ENCODE measurements around the gene PTPRG.

Gene PTPRG

DNA sequence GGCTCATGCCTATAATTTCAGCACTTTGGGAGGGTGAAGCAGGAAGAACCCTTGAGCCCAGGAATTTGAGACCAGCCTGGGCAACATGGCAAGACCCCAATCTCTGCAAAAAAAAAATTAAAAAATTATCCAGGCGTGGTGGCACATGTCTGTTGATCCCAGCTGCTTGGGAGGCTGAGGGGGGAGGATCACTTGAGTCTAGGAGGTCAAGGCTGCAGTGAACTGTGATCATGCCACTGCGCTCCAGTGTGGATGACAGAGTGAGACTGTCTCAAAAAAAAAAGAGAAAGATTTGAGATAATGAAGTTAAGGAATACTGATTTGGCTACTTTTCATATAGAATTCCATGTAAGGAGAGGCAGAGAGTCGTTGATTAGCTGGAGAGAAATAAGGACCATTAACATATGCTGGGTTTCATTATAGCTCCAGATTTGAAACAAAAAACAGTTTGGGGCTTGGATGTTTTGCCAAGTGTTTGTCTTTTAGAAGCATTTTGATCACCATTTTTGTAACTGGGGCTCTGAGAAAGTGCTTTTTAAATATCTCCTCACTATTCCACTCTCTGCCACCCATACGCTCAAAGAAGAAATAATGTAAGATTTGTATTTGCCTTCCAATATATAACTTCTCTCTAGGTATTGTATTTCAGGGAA lies 597.8 kb downstream of the PTPRG start:
- Histone ChIP-seq H3K9me3 (ENCODE audit: severe bottlenecking) (no peaks in the 10 kb centered on the region), H3K36me3 (ENCODE audit: low read depth) (no peaks in the 10 kb centered on the region), H3K27me3 (ENCODE audit: insufficient read depth, poor library complexity, severe bottlenecking) (no peaks in the 10 kb centered on the region), H3K27ac (ENCODE audit: poor library complexity, severe bottlenecking) (no peak overlapping the region), H3K4me3 (ENCODE audit: severe bottlenecking) (no peak overlapping the region), H3K4me1 (ENCODE audit: insufficient read depth, poor library complexity, severe bottlenecking) (no peaks in the 10 kb centered on the region)
- ATAC-seq (ENCODE audit: low read depth), result no peak
- TF ChIP-seq CTCF (IDR thresholded peaks at IDR 0.05; ENCODE audit: poor library complexity, severe bottlenecking), result no peak
- no peak for DNase-seq (ENCODE audit: low spot score)

DNA sequence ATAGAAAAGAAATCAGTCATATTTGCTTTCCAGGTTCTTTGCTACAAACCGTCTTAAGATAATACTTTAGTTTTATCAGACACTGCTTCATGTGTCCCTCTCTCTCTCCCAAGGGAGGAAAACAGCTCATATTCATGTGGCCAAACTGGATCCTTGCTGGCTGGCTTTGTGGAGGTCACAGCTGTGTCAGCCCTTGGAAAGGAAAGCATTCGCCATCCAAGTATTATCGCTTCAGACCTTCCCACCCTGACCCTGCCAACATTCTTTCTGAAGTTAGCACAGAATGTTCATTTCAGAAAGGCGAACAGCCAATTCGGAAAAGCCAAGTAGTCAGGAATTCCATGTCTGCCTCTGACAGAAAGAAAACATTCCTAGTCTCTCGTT lies 598.3 kb downstream of the PTPRG start:
- no peak for ATAC-seq (ENCODE audit: low read depth)
- no peaks in the 10 kb centered on the region for H3K36me3 ChIP-seq (ENCODE audit: low read depth)
- H3K4me3 ChIP-seq (ENCODE audit: severe bottlenecking), result no peak overlapping the region
- DNase-seq (ENCODE audit: low spot score), result no peak
- no peak for TF ChIP-seq CTCF (IDR thresholded peaks at IDR 0.05; ENCODE audit: poor library complexity, severe bottlenecking)
- H3K27me3 ChIP-seq (ENCODE audit: insufficient read depth, poor library complexity, severe bottlenecking), result no peaks in the 10 kb centered on the region
- no peaks in the 10 kb centered on the region for H3K4me1 ChIP-seq (ENCODE audit: insufficient read depth, poor library complexity, severe bottlenecking)
- no peaks in the 10 kb centered on the region for H3K9me3 ChIP-seq (ENCODE audit: severe bottlenecking)
- H3K27ac ChIP-seq (ENCODE audit: poor library complexity, severe bottlenecking), result no peak overlapping the region

- no peaks in the 10 kb centered on the region for H3K36me3 ChIP-seq (ENCODE audit: low read depth)
- no peak for TF ChIP-seq CTCF (IDR thresholded peaks at IDR 0.05; ENCODE audit: poor library complexity, severe bottlenecking)
Observed at GRCh38 chr3:62161371-62161770, 600.0 kb downstream of the PTPRG start.

GRCh38 chr3:62164196-62164595 lies 602.8 kb downstream of the PTPRG start:
- no peak overlapping the region for H3K27ac ChIP-seq (ENCODE audit: poor library complexity, severe bottlenecking)
- no peaks in the 10 kb centered on the region for H3K4me1 ChIP-seq (ENCODE audit: insufficient read depth, poor library complexity, severe bottlenecking)
- no peak overlapping the region for H3K4me3 ChIP-seq (ENCODE audit: severe bottlenecking)
- H3K36me3 ChIP-seq (ENCODE audit: low read depth), result no peaks in the 10 kb centered on the region
- TF ChIP-seq CTCF (IDR thresholded peaks at IDR 0.05; ENCODE audit: poor library complexity, severe bottlenecking), result no peak
- DNase-seq (ENCODE audit: low spot score) (no peak), ATAC-seq (ENCODE audit: low read depth) (no peak)
- H3K27me3 ChIP-seq (ENCODE audit: insufficient read depth, poor library complexity, severe bottlenecking), result no peaks in the 10 kb centered on the region
- H3K9me3 ChIP-seq (ENCODE audit: severe bottlenecking), result no peaks in the 10 kb centered on the region

More at GRCh38 chr3:62161371-62161770, 600.0 kb downstream of the PTPRG start:
- Histone ChIP-seq H3K27ac (ENCODE audit: poor library complexity, severe bottlenecking) (no peak overlapping the region), H3K9me3 (ENCODE audit: severe bottlenecking) (no peaks in the 10 kb centered on the region), H3K27me3 (ENCODE audit: insufficient read depth, poor library complexity, severe bottlenecking) (no peaks in the 10 kb centered on the region), H3K4me1 (ENCODE audit: insufficient read depth, poor library complexity, severe bottlenecking) (no peaks in the 10 kb centered on the region), H3K4me3 (ENCODE audit: severe bottlenecking) (no peak overlapping the region)
- ATAC-seq (ENCODE audit: low read depth) (no peak), DNase-seq (ENCODE audit: low spot score) (no peak)

- Histone ChIP-seq H3K27me3 (ENCODE audit: insufficient read depth, poor library complexity, severe bottlenecking) (no peaks in the 10 kb centered on the region), H3K27ac (ENCODE audit: poor library complexity, severe bottlenecking) (no peak overlapping the region), H3K4me3 (ENCODE audit: severe bottlenecking) (no peak overlapping the region), H3K9me3 (ENCODE audit: severe bottlenecking) (no peaks in the 10 kb centered on the region), H3K36me3 (ENCODE audit: low read depth) (no peaks in the 10 kb centered on the region), H3K4me1 (ENCODE audit: insufficient read depth, poor library complexity, severe bottlenecking) (no peaks in the 10 kb centered on the region)
- no peak for ATAC-seq (ENCODE audit: low read depth)
- DNase-seq (ENCODE audit: low spot score), result no peak
- TF ChIP-seq CTCF (IDR thresholded peaks at IDR 0.05; ENCODE audit: poor library complexity, severe bottlenecking), result no peak
Observed at GRCh38 chr3:62164746-62165145, 603.4 kb downstream of the PTPRG start.

All from RWPE2 (cell line).